Prostate gland (tissue), 2 donors: ENCODE measurements around the gene CEACAM19.

Experiments used
- POLR2AphosphoS5 ChIP-seq: sonication (generic); formaldehyde crosslinking; IDR thresholded peaks from one replicate; pipeline ENCODE4 v1.6.1; 2017; ENCODE audit warnings: antibody characterized with exemption
- TF ChIP-seq, protein P1 (sequence below), 4 experiments: fragments of 200-600 bp in 2 of 4; fragments of 450-650 bp in 2 of 4; sonication (generic) in 2 of 4; IDR thresholded peaks; 1 replicate in 3 of 4; 2 replicates in 1 of 4; pipeline ENCODE4 v1.5.1; 2016 to 2019; ENCODE audit warnings: antibody characterized with exemption in 4 of 4, mild to moderate bottlenecking in 2 of 4, moderate library complexity in 2 of 4

DNA sequence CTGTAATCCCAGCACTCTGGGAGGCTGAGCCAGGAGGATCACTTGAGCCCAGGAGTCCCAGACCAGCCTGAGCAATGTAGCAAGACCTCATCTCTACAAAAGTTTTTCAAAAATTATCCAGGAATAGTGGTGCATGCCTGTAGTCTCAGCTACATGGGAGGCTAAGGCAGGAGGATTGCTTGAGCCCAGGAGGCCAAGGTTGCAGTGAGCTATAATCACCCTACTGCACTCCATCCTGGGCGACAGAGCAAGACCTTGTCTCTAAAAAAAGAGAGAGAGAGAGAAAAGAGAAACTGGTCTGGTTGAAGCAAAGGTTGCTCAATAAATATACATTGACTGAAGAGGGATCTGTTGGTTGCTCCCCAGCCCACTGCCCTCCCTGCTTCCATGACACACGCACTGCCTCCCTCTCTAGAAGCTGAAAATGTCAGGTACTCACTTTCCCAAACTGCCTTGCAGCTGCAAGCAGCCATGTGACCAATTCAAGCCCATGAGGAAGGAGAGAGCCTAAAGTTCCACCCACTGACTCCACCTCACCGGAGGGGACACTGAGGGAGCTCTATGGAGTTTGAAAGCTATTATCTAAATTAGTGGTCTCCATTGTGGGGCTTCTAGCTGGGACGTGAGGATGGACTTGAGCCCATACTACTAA, 41.7 kb downstream of the CEACAM19 start:
- TF ChIP-seq, protein P1, sequence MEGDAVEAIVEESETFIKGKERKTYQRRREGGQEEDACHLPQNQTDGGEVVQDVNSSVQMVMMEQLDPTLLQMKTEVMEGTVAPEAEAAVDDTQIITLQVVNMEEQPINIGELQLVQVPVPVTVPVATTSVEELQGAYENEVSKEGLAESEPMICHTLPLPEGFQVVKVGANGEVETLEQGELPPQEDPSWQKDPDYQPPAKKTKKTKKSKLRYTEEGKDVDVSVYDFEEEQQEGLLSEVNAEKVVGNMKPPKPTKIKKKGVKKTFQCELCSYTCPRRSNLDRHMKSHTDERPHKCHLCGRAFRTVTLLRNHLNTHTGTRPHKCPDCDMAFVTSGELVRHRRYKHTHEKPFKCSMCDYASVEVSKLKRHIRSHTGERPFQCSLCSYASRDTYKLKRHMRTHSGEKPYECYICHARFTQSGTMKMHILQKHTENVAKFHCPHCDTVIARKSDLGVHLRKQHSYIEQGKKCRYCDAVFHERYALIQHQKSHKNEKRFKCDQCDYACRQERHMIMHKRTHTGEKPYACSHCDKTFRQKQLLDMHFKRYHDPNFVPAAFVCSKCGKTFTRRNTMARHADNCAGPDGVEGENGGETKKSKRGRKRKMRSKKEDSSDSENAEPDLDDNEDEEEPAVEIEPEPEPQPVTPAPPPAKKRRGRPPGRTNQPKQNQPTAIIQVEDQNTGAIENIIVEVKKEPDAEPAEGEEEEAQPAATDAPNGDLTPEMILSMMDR (IDR thresholded peaks at IDR 0.05), result no peak
- no peak for TF ChIP-seq POLR2AphosphoS5
